NCI-H1694 treated with DMSO at 0.1 percent for 48 hours (cell line): ENCODE results near the gene TEDC2.
"Not testable (repeated sequence)": the region's sequence is repeated elsewhere in the genome, so short reads cannot be mapped to it uniquely, and the experiment has no call there.

ENCODE experiments used
- DNase-seq: peaks from one replicate; lab custom pipeline; 2025; lab: John Stamatoyannopoulos, UW

Gene TEDC2, protein sequence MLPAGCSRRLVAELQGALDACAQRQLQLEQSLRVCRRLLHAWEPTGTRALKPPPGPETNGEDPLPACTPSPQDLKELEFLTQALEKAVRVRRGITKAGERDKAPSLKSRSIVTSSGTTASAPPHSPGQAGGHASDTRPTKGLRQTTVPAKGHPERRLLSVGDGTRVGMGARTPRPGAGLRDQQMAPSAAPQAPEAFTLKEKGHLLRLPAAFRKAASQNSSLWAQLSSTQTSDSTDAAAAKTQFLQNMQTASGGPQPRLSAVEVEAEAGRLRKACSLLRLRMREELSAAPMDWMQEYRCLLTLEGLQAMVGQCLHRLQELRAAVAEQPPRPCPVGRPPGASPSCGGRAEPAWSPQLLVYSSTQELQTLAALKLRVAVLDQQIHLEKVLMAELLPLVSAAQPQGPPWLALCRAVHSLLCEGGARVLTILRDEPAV

DNA sequence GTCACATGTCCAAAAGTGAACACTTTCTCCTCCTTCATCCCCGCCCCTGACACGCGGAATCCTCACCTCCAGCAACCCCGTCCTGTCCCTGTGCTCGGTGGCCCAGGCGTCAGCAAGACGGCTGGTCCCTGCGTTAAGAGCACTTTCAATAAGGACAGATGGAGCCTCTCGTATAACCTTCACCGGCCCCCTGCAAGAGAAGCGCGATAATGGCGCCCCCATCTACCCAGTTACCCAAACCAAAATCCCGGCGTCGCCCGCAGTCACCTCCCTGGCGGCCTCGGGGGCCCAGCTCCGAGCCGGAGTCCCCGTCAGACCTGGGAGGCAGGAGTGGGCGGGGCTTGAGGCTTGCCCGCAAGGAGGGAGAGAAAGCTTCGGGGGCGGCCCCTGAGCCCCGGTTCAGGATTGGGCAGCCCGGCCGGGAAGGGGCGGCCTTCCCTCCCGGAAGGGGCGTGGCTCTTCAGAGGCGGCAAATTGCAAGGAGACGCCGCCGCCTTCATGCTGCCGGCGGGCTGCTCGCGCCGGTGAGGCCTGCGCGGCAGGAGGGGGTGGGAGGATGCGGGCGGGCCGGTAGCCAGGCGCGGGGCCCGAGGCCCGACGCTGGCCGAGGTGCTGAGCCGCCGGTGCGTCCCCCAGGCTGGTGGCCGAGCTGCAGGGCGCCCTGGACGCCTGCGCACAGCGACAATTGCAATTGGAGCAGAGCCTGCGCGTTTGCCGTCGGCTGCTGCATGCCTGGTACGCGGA, at the start of gene TEDC2:
TSS of gene TEDC2 (plus strand) at position 463 of the 744 bp plus-strand sequence. CDS start at position 499, 36 bp downstream.
- DNase-seq = peak; percentile 86

DNA sequence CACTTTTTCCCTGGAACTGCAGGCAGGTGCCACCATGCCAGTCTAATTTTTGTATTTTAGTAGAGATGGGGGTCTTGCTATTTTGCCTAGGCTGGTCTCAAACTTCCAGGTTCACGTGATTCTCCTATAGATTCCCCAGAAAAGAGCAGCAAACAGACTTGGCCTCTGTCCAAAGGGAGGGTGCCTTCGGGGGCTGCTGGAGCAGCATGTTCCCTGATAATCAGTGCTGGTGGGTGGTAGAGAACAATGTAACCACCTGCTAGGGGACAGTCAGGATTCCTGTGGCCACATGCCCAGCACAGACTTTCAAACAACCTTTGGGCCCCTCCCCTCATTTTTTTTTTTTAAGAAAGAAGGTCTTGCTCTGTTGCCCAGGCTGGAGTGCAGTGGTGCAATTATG, 44.8 kb upstream of the TEDC2 start:
- DNase-seq = no peak

DNA sequence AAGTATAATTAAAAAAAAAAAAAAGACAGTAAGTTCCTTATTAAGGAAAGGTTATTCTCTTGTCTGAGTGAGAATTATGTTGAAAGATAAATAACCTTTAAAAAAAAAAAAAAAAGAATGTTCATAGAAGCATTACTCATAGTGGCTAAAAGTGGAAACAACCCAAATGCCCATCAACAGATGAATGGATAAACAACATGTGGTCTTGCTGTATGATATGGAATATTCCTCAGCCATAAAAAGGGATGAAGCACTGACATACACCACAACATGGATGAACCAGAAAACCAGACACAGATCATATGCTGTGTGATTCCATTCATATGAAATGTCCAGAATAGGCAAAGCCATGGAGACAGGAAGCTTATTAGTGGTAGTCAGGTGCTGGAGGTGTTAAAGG, 39.9 kb upstream of the TEDC2 start:
- DNase-seq = no peak

DNA sequence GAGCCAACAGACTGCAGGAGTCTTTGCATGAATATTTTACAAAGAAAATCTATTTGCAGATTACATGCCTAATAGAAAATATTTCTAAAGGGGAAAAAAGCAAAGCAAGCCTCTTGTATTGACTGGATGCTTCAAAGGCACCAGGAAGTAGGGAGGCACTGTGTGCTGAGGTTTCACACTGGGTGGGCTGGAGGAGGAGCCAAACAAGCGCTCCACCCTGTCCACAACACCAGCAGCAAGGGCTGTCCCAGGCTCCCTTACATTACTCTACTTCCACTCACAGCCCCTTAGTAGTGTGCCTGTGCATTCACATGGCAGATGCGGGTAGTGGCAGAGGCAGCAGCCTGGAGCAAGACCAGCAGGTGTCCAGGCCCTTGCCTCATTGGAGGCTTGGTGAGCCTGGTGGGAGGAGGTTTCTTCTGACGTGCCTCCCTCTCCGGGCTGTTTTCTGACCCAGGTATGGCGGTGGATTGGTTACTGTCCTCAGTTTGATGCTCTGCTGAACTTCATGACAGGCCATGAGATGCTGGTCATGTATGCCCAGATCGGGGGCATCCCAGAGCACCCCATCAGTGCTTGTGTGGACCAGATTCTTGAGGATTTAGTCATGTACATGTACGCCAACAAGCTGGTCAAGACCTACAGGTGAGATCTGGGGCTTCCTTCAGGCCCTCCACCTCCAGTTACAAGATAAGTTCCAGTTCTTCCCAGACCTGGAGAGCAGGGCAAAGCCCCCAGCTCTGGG, 37.6 kb upstream of the TEDC2 start:
- DNase-seq = no peak

DNA sequence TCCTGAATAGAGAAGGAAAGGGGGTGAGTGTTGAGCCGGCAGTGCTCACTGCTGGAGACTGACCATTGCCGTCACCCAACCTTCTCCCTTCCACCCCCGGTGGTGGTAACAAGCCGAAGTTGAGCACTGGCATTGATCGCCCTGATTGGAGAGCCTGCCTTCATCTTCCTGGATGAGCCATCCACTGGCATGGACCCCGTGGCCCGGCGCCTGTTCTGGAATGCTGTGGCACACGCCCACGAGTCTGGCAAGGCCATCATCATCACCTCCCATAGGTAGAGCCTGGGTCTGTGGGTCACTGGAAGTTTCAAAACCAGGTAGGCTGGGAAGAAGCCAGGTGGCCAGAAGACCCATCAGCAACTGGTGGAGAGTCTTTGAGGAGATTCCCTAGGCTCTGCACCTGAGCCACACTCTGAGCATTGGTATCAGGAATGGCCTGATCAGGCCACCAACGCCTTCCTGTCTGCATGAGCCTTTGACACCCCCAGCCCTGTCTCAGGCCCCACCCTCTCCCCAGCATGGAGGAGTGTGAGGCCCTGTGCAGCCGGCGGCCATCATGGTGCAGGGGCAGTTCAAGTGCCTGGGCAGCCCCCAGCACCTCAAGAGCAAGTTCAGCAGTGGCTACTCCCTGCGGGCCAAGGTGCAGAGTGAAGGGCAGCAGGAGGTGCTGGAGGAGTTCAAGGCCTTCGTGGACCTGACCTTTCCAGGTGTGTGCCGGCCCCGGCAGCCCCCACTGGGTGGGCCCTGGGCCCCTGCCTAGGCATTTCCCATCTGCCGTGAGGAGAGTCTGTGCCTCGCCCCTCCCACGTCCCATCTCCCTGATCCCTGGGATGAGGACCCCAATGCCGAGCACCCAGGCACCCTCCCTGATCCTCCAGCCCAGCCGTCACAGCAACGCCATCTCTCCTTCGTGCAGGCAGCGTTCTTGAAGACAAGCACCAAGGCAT, 35.6 kb upstream of the TEDC2 start:
- DNase-seq = no peak

DNA sequence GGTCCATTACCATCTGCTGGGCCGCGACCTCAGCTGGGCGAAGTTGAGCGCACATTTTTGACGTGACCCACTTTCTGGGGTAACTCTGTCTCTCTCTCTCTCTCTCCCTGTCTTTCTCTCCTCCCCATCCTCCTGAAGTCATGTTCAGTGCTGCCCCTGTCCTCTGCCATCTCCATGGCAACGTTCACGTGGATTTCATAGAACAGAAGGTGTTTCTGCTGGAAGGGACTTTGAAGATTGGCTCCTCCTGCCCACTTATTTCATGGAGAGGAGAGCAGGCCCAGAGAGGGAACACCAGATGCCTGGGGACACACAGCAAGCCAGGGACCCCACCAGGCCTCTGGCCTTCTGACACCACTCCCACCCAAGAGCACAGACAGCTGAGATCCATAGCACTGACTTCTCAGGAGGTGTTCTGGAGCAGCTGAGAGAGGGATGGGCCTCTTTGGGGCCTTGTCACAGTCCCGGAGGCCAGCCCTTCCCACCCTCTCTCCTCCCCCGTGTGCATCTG, 34.8 kb upstream of the TEDC2 start:
- no peak for DNase-seq

DNA sequence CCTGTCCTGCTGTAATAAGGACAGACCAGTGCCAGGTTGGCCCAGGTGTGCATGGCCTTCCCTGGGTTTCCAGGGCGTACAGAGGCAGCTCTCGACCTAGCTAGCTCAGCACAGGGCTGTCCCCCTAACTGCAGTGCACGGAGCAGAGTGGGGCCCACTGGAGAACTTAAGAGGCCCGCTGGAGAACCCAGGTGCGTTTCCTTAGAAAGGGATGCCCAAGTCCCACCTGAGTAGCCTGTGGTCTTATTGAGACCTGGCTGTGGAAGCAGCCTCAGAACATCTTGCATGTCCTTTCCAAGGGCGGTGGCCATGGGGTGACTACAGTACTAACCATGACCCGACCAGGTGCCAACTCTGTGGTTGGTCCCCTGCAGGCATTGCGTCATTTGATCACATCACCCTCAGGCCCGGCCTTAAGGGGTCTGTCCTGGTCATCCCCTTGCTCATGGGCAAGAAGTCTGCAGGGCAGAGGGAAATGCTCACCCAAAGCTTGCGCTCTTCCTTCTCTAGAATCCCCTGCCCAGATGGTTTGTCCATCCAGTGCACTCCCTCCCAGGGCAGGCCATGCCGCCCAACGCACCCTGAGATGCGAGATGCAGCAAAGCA, 34.0 kb upstream of the TEDC2 start:
- DNase-seq = no peak

DNA sequence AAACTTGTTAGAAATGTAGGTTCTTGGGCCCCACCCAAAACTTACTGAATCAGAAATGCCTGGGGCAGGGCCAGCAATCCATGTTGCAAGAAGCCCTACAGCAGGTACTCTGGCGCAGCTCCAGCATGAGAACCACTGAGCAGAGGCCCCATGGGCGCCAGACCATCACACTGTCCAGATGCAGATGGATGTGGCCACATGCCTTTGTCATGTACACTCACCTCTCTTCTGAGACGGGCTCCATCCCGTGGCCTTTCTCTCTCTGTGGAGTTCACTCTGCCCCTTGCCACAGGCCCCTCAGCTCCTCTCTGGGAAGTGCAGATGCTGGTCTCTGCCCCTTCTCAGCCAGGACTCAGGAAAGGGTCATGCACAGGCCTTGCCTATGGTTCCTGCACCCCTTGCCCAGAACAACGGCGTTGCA, 33.0 kb upstream of the TEDC2 start:
- DNase-seq = no peak

DNA sequence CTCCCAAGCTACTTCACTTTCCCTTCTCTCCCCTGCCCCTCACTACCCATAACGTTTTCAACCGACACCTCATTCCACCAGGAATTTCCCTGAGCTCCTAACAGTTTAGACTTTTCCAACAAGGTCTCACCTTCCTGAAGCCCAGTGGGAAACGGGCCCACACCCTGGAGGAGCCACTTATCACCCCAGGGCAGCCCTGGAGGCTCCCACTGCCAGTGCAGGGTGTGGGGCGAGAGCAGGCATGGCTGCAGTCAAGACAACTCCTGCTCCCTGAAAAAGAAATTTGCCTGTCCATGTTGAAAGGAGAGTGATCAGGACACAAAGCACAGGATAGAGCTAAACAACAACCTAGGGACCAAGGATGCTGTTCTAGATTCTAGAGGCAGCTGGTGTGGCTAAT, 32.4 kb upstream of the TEDC2 start:
- DNase-seq = no peak

DNA sequence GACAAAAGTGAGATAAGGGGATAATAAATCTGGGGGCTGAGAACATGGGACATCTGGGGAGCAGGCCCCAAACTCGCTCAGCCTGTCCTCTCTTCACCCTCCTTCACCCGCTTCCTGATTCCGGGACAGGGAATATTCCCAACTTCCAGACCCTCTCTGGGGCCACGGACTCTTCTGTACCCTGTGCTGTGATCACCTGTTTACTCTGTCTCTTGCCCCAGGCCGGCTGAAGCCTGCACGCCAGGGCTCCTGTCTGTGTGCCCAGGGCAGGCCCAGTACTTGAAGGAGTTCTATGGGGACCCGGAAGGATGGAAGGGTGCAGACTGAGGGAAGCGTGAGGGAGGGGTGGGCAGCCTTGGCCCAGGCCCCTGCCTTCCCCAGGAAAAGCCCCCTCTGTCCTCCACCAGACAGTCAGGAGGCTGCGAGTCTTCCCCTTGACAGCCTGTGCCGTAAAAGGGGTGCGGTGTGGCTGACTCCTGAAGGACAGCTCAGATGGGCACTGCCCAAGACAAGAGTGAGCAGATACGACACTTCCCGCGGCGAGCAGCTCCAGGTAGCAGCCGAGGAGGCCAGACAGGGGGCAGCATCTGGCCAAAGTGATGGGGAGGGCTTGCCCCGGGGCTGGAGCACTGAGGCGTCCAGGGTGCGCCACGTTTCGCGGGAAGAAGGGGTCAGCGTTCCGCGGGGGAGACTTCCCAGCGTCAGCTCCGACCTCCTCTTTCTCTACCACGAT, 31.7 kb upstream of the TEDC2 start:
- DNase-seq = no peak

DNA sequence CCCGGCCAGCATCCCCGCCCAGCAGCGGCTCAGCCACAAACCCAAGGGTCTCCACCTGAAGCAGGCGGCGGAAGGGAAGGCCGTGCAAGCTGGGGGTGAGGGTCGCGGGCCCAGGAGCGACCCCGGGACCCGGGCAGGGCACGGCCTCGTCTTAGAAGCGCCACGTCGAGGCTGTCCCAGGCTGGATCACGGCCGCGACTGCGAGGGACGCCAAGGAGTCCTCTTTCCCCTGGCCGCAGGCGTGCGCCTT, 31.2 kb upstream of the TEDC2 start:
- no peak for DNase-seq

DNA sequence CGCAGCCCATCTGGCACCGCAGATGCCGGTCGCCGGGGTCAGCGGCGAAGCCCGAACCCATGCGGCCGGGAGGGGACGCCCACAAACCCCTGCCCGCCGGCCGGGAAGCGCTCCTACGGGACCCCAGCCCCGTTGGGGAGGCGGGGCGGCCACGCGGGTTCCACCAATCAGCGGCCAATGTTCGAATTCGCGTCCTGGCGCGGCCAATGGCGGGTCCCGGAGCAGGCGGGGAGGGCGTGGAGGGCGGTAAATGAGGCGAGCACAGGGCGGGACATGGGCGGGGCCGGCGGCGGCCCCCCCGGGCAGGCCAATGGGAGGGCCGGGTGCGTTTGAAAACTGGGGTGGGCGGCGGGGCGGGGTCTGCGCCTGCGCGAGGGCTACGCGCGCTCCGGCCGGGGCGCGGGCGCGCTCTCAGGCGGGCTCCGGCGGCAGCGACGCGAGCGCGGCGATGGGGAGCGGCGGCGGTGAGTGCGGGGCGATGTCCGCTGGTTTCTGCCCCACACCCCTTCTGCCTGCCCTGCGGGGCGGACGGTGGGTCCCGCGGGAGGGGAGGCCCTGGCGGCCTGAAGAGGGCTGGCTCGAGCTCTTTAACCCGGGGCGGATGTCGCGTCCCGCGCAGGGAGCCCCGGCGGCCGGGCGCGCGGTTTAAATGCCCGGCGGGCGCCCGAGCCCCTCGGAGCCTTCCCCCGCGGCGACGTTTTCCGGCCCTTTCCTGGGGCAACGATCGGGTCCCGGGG, 30.7 kb upstream of the TEDC2 start, which contains the start of gene CCNF:
TSS of gene CCNF (plus strand) at position 414 of the 737 bp plus-strand sequence. CDS start at position 449, 35 bp downstream.
- peak; percentile 69 for DNase-seq

DNA sequence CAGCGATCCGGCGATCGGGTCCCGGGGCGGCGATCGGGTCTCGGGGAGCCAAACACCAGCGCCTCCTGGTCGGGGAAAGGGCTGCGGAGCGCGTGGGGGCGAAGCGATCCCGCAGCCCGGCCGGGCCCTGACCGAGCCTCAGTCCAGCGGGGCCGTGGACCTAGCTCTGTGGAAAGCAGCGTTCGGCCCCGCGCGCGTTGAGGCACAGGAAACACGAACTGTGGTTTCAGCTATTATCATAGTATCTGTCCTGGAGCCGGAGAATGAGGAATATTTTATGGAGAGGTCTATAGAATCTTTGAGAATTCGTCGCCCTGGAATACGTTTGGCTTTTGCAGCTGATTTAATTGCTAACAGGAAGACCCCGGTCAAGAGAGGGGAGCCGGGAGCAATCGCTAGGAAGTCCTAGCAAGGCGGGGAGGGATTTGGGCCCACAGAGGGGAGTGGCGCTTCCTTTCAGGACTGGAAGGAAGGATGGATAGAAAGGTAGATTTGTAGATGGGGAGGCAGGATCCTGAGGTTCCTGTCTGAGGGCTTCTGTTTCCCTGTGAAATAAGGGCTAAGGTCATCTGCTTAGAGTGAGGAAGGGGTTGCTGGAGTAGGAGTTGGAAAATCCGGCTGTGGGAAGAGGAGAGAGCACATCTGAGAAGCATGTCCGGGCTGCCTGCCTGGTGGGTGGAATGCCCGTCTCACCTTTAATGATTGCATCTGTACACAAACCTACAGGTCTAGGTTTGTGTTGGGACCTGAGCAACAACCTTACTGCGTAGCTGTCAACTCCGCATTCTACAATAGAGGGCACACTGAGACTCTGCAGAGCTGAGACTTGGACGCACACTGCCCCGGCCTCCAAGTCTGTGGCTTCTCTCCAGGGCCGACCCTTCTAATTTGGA, 29.9 kb upstream of the TEDC2 start:
- no peak for DNase-seq

DNA sequence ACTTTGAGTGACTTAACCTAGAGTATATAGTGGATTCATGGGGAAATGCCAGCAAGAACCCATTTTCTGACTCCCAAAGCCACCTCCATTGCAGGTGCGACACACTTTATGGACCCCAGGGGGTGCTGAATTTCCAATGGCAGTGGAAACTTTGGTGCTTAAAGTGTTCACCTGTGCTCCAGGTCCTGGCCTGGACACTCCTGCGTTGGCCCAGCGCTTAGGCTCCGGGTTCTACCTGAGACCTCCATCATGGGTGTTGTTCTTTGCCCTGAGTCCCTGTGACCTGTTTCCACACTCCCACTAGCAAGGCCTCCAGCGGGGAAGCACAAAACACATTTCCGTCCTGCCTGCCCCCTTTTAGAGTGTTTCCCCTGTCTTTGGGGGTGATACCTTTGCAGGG, 27.6 kb upstream of the TEDC2 start:
- DNase-seq = no peak

DNA sequence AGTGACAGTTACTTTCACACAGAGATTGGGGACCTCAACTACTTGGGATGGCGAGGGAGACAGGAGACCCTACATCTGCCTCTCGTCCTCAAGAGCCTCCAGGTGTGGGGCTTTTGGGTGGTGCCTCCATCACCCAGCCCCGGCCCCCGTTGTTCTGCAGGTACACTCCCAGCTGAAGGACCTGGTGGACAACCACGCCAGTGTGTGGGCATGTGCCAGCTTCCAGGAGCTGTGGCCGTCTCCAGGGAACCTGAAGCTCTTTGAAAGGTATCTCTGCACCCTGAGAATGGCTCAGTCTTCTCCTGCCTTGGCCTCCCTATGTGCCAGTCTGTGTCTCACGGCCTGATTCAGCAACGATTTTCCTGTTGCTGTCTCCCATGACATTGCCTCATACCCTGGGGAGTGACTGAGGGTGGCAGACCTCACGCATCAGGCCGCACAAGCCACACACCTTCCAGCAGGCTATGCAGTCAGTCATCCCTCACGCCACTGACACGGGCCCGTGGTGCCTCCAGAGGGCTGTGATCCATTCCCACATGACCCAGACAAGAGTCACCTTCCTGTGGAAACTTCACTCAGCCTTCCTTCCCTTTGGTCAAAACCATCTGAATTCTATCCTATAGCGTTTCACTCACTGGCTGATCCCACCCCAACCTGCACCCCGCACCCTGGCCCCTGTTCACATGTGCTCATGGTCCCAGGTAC, 27.0 kb upstream of the TEDC2 start:
- no peak for DNase-seq

DNA sequence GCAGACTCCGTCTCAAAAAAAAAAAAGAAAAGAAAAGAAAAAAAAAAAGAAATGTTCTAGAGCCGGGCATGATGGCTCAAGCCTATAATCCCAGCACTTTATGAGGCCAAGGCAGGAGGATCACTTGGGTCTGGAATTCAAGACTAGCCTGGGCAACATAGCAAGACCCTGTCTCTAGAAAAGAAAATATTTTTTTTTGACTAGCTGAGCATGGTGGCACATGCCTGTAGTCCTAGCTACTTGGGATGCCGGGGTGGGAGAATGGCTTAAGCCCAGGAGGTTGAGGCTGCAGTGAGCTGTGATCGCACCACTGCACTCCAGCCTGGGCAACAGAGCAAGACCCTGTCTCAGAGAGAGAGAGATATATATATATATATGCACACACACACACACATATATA, 24.7 kb upstream of the TEDC2 start:
- not testable (repeated sequence) for DNase-seq

DNA sequence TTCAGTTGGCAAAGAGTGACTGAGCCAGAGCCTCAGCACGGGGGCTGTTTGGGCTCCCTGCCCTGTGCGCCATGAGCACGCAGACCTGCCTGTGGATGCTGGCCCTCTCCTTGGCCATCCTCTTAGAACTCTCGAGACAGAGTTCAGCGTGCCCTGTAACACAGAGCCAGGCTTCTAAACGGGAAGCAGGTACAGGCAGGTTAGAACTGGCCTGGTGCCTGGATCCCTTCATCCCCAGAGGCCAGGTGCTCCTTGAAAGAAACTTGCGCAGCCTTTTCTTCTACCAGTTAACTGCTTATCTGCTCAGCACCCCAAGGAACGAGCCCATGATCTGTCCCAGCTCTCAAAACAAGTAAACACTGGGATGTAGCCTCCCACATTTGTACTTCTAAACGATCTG, 23.8 kb upstream of the TEDC2 start:
- DNase-seq = no peak
